ENCODE data around the gene RANBP6. TPM values are rescaled to one million over a fixed set of nuclear protein-coding genes. Genes with fewer than 3 reads are reported as not detected.
A peak's percentile ranks its signal among the peaks of the same experiment; 100 is the strongest.
"Not testable (repeated sequence)": the region's sequence is repeated elsewhere in the genome, so short reads cannot be mapped to it uniquely, and the experiment has no call there.

The RANBP6 gene
- 10 to 100 TPM; 19.5 to 21.3 TPM for total RNA-seq
- 34.7 TPM for polyA plus RNA-seq (2013, experiment 1 of 2)
- polyA plus RNA-seq (2013, experiment 2 of 2), result 28.5 TPM
- long read RNA-seq, experiment 1, full-length matches to known transcripts, result 8 of 8 reads
- long read RNA-seq, experiment 1, partial matches to known transcripts, result 0 of 8 reads
- long read RNA-seq, experiment 1, other reads (novel, unspliced or antisense), result 0 of 8 reads
- long read RNA-seq, experiment 2, full-length matches to known transcripts, result 16 of 16 reads
- long read RNA-seq, experiment 2, partial matches to known transcripts, result 0 of 16 reads
- long read RNA-seq, experiment 2, other reads (novel, unspliced or antisense), result 0 of 16 reads
- long read RNA-seq, experiment 3, full-length matches to known transcripts, result 85 of 85 reads
- long read RNA-seq, experiment 3, partial matches to known transcripts, result 0 of 85 reads
- long read RNA-seq, experiment 3, other reads (novel, unspliced or antisense), result 0 of 85 reads
- long read RNA-seq, experiment 4, full-length matches to known transcripts, result 4 of 4 reads
- long read RNA-seq, experiment 4, partial matches to known transcripts, result 0 of 4 reads
- long read RNA-seq, experiment 4, other reads (novel, unspliced or antisense), result 0 of 4 reads

GRCh38 chr9:6015278-6016157, at the start of gene RANBP6:
RANBP6 (minus strand) TSS chr9:6015624; CDS start chr9:6015607, 17 bp downstream.
- peaks cover 2% of the 10 kb centered on the region for H3K9me3 Mint-ChIP-seq
- H3K36me3 Mint-ChIP-seq (ENCODE audit: low read depth), result peaks cover 32% of the 10 kb centered on the region
- peaks cover 4% of the 10 kb centered on the region for H3K4me1 ChIP-seq (ENCODE audit: control insufficient read depth, insufficient read depth, low read length)
- peak within 1 kb of the TSS; percentile 94 for H3K9ac ChIP-seq (ENCODE audit: extremely low read depth, low read length, poor library complexity, severe bottlenecking)
- peak within 1 kb of the TSS; percentile 81 for H3K27ac ChIP-seq (ENCODE audit: low read depth, low read length)
- 26 to 28% methylated on average over 15 to 43 of the region's 43 CpGs for WGBS, 2 experiments (ENCODE audit: insufficient coverage in 1 of 2, insufficient read length in 1 of 2)
- peak within 1 kb of the TSS; percentile 99 for H3K4me3 ChIP-seq (ENCODE audit: low read length)
- H3K9me3 ChIP-seq (ENCODE audit: control insufficient read depth, low read length), result no peaks in the 10 kb centered on the region
- H3K4me3 Mint-ChIP-seq, result peak within 1 kb of the TSS; percentile 87
- H3K36me3 ChIP-seq (ENCODE audit: control insufficient read depth, insufficient read depth, low read length), result peaks cover 35% of the 10 kb centered on the region
- no peaks in the 10 kb centered on the region for H3K27me3 Mint-ChIP-seq (ENCODE audit: insufficient read depth)
- peaks cover 37% of the 10 kb centered on the region for H3K4me1 Mint-ChIP-seq
- H3K27me3 ChIP-seq (ENCODE audit: control insufficient read depth, insufficient read depth, low read length, poor library complexity, severe bottlenecking), result no peaks in the 10 kb centered on the region
- peak; percentile 96 for DNase-seq
- no peak for TF ChIP-seq CTCF (conservative IDR thresholded peaks at IDR 0.05)
- H3K27ac Mint-ChIP-seq, result peak within 1 kb of the TSS; percentile 99

GRCh38 chr9:6063146-6063545, 47.7 kb upstream of the RANBP6 start:
- not testable (repeated sequence) for H3K9ac ChIP-seq (ENCODE audit: extremely low read depth, low read length, poor library complexity, severe bottlenecking); H3K4me1 Mint-ChIP-seq; DNase-seq; H3K9me3 ChIP-seq (ENCODE audit: control insufficient read depth, low read length); H3K36me3 ChIP-seq (ENCODE audit: control insufficient read depth, insufficient read depth, low read length); H3K27me3 Mint-ChIP-seq (ENCODE audit: insufficient read depth); H3K27me3 ChIP-seq (ENCODE audit: control insufficient read depth, insufficient read depth, low read length, poor library complexity, severe bottlenecking); H3K27ac ChIP-seq (ENCODE audit: low read depth, low read length); H3K4me3 Mint-ChIP-seq; H3K27ac Mint-ChIP-seq; H3K4me1 ChIP-seq (ENCODE audit: control insufficient read depth, insufficient read depth, low read length); H3K4me3 ChIP-seq (ENCODE audit: low read length)
- peaks cover 30% of the 10 kb centered on the region for H3K36me3 Mint-ChIP-seq (ENCODE audit: low read depth)
- 95 to 100% methylated on average over 5 to 7 of the region's 7 CpGs for WGBS, 2 experiments (ENCODE audit: insufficient coverage in 1 of 2, insufficient read length in 1 of 2)
- peaks cover 49% of the 10 kb centered on the region for H3K9me3 Mint-ChIP-seq

- peaks cover 8% of the 10 kb centered on the region for H3K27me3 Mint-ChIP-seq (ENCODE audit: insufficient read depth)
- no peak overlapping the region for H3K9ac ChIP-seq (ENCODE audit: extremely low read depth, low read length, poor library complexity, severe bottlenecking)
Observed at GRCh38 chr9:6055666-6056065, 40.2 kb upstream of the RANBP6 start.

More at GRCh38 chr9:6055666-6056065, 40.2 kb upstream of the RANBP6 start:
- H3K27ac ChIP-seq (ENCODE audit: low read depth, low read length), result no peak overlapping the region
- Mint-ChIP-seq H3K4me3 (no peak overlapping the region), H3K4me1 (peaks cover 16% of the 10 kb centered on the region), H3K27ac (no peak overlapping the region), H3K36me3 (ENCODE audit: low read depth) (peaks cover 5% of the 10 kb centered on the region), H3K9me3 (peaks cover 18% of the 10 kb centered on the region)
- no peaks in the 10 kb centered on the region for H3K27me3 ChIP-seq (ENCODE audit: control insufficient read depth, insufficient read depth, low read length, poor library complexity, severe bottlenecking)
- no peaks in the 10 kb centered on the region for H3K9me3 ChIP-seq (ENCODE audit: control insufficient read depth, low read length)
- no peak overlapping the region for H3K4me3 ChIP-seq (ENCODE audit: low read length)
- 86 to 100% methylated on average over 2 to 3 of the region's 3 CpGs for WGBS, 2 experiments (ENCODE audit: insufficient coverage in 1 of 2, insufficient read length in 1 of 2)
- no peak for DNase-seq
- H3K4me1 ChIP-seq (ENCODE audit: control insufficient read depth, insufficient read depth, low read length), result no peaks in the 10 kb centered on the region
- H3K36me3 ChIP-seq (ENCODE audit: control insufficient read depth, insufficient read depth, low read length), result no peaks in the 10 kb centered on the region
- no peak for TF ChIP-seq CTCF (conservative IDR thresholded peaks at IDR 0.05)
